ENCODE measurements around the gene ATXN7L1.

DNA sequence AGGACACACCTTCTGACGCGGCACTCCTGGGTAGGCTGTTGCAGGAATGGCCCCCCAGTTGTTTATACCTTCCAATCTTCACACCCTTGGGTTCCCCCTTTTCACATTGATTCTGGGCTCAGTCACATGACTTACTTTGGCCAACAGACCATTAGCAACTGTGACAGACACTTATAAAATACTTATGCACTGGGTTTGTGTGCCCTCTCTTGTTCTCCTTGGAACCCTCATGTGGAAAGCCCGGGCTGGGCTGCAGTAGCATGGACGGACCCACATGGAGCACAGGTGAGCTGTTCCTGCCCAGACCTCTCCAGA lies 69.0 kb downstream of the ATXN7L1 start:
- TF ChIP-seq, protein P1, sequence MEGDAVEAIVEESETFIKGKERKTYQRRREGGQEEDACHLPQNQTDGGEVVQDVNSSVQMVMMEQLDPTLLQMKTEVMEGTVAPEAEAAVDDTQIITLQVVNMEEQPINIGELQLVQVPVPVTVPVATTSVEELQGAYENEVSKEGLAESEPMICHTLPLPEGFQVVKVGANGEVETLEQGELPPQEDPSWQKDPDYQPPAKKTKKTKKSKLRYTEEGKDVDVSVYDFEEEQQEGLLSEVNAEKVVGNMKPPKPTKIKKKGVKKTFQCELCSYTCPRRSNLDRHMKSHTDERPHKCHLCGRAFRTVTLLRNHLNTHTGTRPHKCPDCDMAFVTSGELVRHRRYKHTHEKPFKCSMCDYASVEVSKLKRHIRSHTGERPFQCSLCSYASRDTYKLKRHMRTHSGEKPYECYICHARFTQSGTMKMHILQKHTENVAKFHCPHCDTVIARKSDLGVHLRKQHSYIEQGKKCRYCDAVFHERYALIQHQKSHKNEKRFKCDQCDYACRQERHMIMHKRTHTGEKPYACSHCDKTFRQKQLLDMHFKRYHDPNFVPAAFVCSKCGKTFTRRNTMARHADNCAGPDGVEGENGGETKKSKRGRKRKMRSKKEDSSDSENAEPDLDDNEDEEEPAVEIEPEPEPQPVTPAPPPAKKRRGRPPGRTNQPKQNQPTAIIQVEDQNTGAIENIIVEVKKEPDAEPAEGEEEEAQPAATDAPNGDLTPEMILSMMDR (IDR thresholded peaks at IDR 0.05), result no peak
- TF ChIP-seq EP300 (IDR thresholded peaks at IDR 0.05) (no peak), POLR2A (IDR thresholded peaks at IDR 0.05) (no peak)
